ENCODE measurements around the gene FCN2. TPM values are rescaled to one million over a fixed set of nuclear protein-coding genes. Genes with fewer than 3 reads are reported as not detected.

FCN2 gene
- total RNA-seq, 1 donor = not detected

- Histone ChIP-seq H4K20me1 (ENCODE audit: insufficient read depth, low read length) (no peaks in the 10 kb centered on the region), H3K4me2 (ENCODE audit: insufficient read depth, low read length) (no peak overlapping the region), H3K4me3 (ENCODE audit: insufficient read depth, low read length) (no peak overlapping the region), H3K79me2 (ENCODE audit: insufficient read depth, low read length) (no peaks in the 10 kb centered on the region), H3K36me3 (ENCODE audit: insufficient read depth, low read length) (no peaks in the 10 kb centered on the region), H3K27ac (ENCODE audit: low read depth, low read length) (no peak overlapping the region), H3K27me3 (ENCODE audit: insufficient read depth, low read length) (peaks cover 2% of the 10 kb centered on the region), H2AFZ (ENCODE audit: low read length) (no peak overlapping the region), H3K9me3 (ENCODE audit: low read depth, low read length) (no peaks in the 10 kb centered on the region), H3K4me1 (ENCODE audit: insufficient read depth, low read length) (no peaks in the 10 kb centered on the region)
- no peak for TF ChIP-seq CTCF (IDR thresholded peaks at IDR 0.05; ENCODE audit: extremely low read depth, low read depth, low read length)
- no peak for DNase-seq (ENCODE audit: insufficient read length, low spot score, missing footprints)
Observed at GRCh38 chr9:134915046-134915985, 34.7 kb downstream of the FCN2 start.

GRCh38 chr9:134916161-134916665, 35.6 kb downstream of the FCN2 start:
- no peaks in the 10 kb centered on the region for H3K27me3 ChIP-seq (ENCODE audit: insufficient read depth, low read length)
- DNase-seq (ENCODE audit: insufficient read length, low spot score, missing footprints) = no peak
- H4K20me1 ChIP-seq (ENCODE audit: insufficient read depth, low read length) = no peaks in the 10 kb centered on the region
- TF ChIP-seq CTCF (IDR thresholded peaks at IDR 0.05; ENCODE audit: extremely low read depth, low read depth, low read length) = no peak
- H2AFZ ChIP-seq (ENCODE audit: low read length) = no peak overlapping the region
- H3K79me2 ChIP-seq (ENCODE audit: insufficient read depth, low read length) = no peaks in the 10 kb centered on the region
- no peak overlapping the region for H3K27ac ChIP-seq (ENCODE audit: low read depth, low read length)
- no peak overlapping the region for H3K4me2 ChIP-seq (ENCODE audit: insufficient read depth, low read length)
- no peaks in the 10 kb centered on the region for H3K4me1 ChIP-seq (ENCODE audit: insufficient read depth, low read length)
- H3K4me3 ChIP-seq (ENCODE audit: insufficient read depth, low read length) = no peak overlapping the region
- no peaks in the 10 kb centered on the region for H3K36me3 ChIP-seq (ENCODE audit: insufficient read depth, low read length)
- no peaks in the 10 kb centered on the region for H3K9me3 ChIP-seq (ENCODE audit: low read depth, low read length)

DNA sequence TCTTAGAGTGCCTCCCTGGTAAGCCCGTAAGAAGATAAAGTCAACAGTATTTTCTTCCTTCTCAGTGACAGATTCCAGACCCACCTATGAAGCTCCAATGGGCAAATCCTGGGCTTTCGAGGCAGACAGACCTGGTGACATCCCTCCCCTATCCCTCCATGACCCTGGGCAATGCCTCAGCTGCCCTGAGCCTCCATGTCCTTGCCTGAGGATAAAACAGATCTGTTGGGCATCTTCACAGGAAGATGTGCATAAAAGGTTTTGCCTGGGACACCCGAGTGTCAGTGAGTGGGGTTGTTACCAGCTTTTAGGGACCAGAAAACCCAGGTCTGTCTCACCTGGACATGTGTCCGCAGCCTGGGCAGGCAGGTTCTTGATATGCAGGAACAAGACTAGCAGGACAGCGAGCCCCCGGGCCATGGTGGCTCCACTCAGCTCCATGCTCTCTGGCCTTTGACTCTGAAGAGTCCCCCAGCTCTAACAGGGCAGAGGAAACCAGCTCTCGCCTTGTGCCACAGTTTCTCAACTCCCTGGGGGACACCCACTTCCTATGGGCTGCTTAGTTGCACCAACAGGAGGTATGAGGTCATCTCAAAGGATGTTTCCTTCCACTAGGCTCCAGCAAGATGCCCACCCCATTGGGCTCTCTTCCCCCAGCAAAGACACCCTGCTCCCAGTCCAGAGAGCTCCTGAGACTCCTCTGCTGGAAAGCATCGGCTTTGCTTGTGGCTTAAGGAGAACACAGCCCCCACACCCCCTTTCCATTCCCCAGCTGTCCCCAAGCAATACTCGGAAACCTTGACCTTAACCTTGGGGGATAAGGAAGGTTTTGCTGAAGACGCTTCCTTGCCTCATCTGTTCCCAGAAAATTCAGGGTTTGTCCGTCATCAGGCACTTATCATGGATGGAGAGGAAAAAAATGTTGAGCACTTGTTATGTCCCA, 37.1 kb downstream of the FCN2 start, which contains the start of gene FCN1:
Gene FCN1 (minus strand): TSS at position 482 of the 943 bp plus-strand sequence. CDS start 41 bp downstream, at position 441.
- Histone ChIP-seq H3K9me3 (ENCODE audit: low read depth, low read length) (no peaks in the 10 kb centered on the region), H3K79me2 (ENCODE audit: insufficient read depth, low read length) (no peaks in the 10 kb centered on the region), H4K20me1 (ENCODE audit: insufficient read depth, low read length) (no peaks in the 10 kb centered on the region), H3K27ac (ENCODE audit: low read depth, low read length) (no peak within 1 kb of the TSS), H2AFZ (ENCODE audit: low read length) (no peak within 1 kb of the TSS), H3K4me3 (ENCODE audit: insufficient read depth, low read length) (no peak within 1 kb of the TSS), H3K36me3 (ENCODE audit: insufficient read depth, low read length) (no peaks in the 10 kb centered on the region), H3K27me3 (ENCODE audit: insufficient read depth, low read length) (no peaks in the 10 kb centered on the region), H3K4me2 (ENCODE audit: insufficient read depth, low read length) (no peak within 1 kb of the TSS), H3K4me1 (ENCODE audit: insufficient read depth, low read length) (no peaks in the 10 kb centered on the region)
- DNase-seq (ENCODE audit: insufficient read length, low spot score, missing footprints) = peak; percentile 34
- TF ChIP-seq CTCF (IDR thresholded peaks at IDR 0.05; ENCODE audit: extremely low read depth, low read depth, low read length) = no peak

Measured in osteoblast (primary cell).